SK-N-SH treated with all-trans-retinoic acid at 6 μM for 48 hours (cell line): ENCODE measurements around the gene GIMAP5.

Experiments used
- CSRNP3 ChIP-seq: fragments of 250-450 bp; sonication (Bioruptor Pico); IDR thresholded peaks from 2 replicates; pipeline ENCODE4 v1.5.1; 2021; ENCODE audit warnings: mild to moderate bottlenecking, moderate library complexity
- ESRRG ChIP-seq: fragments of 250-450 bp; sonication (Bioruptor Pico); IDR thresholded peaks from 2 replicates; pipeline ENCODE4 v1.6.1; 2021; ENCODE audit warnings: mild to moderate bottlenecking
- ZFP3 ChIP-seq: fragments of 250-450 bp; sonication (Bioruptor Pico); IDR thresholded peaks from 2 replicates; pipeline ENCODE4 v1.5.0; 2020; ENCODE audit warnings: mild to moderate bottlenecking, moderate library complexity
- ZFP30 ChIP-seq: fragments of 450-650 bp; formaldehyde crosslinking; IDR thresholded peaks from 2 replicates; pipeline ENCODE4 v1.5.0; 2022; ENCODE audit warnings: mild to moderate bottlenecking, moderate library complexity
- ZNF565 ChIP-seq: fragments of 450-650 bp; formaldehyde crosslinking; conservative IDR thresholded peaks from 2 replicates; pipeline ENCODE4 v1.5.0; 2020; ENCODE audit warnings: low read depth, mild to moderate bottlenecking, moderate library complexity
- ZNF70 ChIP-seq: fragments of 450-650 bp; formaldehyde crosslinking; IDR thresholded peaks from 2 replicates; pipeline ENCODE4 v1.5.0; 2020; ENCODE audit warnings: mild to moderate bottlenecking, moderate library complexity
- TF ChIP-seq, protein P1 (sequence below): fragments of 250-450 bp; sonication (Bioruptor Pico); IDR thresholded peaks from 2 replicates; pipeline ENCODE4 v1.5.0; 2020; ENCODE audit warnings: mild to moderate bottlenecking, moderate library complexity
- TF ChIP-seq, protein P2 (sequence below): fragments of 250-450 bp; sonication (Bioruptor Pico); IDR thresholded peaks from 2 replicates; pipeline ENCODE4 v1.5.1; 2020; ENCODE audit warnings: low read depth, mild to moderate bottlenecking, moderate library complexity

DNA sequence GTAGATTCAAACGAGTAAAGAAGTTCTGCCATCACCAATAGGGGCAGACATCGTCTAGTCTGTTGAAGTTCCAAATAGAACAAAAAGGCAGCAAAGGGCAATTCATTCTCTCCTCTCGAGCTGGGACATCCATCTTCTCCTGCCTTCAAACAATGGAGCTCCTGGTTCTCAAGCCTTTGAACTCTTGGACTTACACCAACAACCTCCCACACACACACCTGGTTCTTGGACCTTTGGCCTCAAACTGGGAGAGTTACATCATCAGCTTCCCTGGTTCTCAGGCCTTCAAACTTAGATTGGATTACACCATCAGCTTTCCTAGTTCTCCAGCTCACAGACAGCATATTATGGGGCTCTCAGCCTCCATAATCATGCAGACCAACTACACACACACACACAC is 9.8 kb upstream of the GIMAP5 start:
- TF ChIP-seq, protein P1, sequence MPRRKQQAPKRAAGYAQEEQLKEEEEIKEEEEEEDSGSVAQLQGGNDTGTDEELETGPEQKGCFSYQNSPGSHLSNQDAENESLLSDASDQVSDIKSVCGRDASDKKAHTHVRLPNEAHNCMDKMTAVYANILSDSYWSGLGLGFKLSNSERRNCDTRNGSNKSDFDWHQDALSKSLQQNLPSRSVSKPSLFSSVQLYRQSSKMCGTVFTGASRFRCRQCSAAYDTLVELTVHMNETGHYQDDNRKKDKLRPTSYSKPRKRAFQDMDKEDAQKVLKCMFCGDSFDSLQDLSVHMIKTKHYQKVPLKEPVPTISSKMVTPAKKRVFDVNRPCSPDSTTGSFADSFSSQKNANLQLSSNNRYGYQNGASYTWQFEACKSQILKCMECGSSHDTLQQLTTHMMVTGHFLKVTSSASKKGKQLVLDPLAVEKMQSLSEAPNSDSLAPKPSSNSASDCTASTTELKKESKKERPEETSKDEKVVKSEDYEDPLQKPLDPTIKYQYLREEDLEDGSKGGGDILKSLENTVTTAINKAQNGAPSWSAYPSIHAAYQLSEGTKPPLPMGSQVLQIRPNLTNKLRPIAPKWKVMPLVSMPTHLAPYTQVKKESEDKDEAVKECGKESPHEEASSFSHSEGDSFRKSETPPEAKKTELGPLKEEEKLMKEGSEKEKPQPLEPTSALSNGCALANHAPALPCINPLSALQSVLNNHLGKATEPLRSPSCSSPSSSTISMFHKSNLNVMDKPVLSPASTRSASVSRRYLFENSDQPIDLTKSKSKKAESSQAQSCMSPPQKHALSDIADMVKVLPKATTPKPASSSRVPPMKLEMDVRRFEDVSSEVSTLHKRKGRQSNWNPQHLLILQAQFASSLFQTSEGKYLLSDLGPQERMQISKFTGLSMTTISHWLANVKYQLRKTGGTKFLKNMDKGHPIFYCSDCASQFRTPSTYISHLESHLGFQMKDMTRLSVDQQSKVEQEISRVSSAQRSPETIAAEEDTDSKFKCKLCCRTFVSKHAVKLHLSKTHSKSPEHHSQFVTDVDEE (CRISPR knock-in tag), result no peak
- TF ChIP-seq ZNF565, result no peak
- TF ChIP-seq ZFP3, result no peak
- TF ChIP-seq ESRRG (CRISPR knock-in tag), result no peak
- no peak for TF ChIP-seq CSRNP3 (CRISPR knock-in tag)
- TF ChIP-seq ZFP30 (CRISPR knock-in tag), result no peak
- TF ChIP-seq ZNF70, result no peak
- TF ChIP-seq, protein P2, sequence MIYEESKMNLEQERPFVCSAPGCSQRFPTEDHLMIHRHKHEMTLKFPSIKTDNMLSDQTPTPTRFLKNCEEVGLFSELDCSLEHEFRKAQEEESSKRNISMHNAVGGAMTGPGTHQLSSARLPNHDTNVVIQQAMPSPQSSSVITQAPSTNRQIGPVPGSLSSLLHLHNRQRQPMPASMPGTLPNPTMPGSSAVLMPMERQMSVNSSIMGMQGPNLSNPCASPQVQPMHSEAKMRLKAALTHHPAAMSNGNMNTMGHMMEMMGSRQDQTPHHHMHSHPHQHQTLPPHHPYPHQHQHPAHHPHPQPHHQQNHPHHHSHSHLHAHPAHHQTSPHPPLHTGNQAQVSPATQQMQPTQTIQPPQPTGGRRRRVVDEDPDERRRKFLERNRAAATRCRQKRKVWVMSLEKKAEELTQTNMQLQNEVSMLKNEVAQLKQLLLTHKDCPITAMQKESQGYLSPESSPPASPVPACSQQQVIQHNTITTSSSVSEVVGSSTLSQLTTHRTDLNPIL, result no peak
